Left lung (tissue), 10 donors: ENCODE results near the gene KRTAP10-1. TPM values are rescaled to one million over a fixed set of nuclear protein-coding genes. Genes with fewer than 3 reads are reported as not detected.

ENCODE experiments used
- ATAC-seq: fragments of 200-7000 bp; cut with Tn5 transposase; one replicate; pipeline ENCODE4 v1.9.1; 2020; ENCODE audit warnings: moderate library complexity
- DNase-seq, 4 donors: peaks; one replicate each; pipeline ENCODE4 v3.0.0-alpha.2; 2013 to 2020
- H3K27ac ChIP-seq, 2 donors: fragments of 200-600 bp; sonication (generic) in 1 of 2; one replicate each; pipeline versions ENCODE4 v1.5.0 to v1.8.0; 2020 to 2021
- H3K27me3 ChIP-seq, 2 donors: fragments of 200-600 bp; sonication (generic) in 1 of 2; one replicate each; pipeline versions ENCODE4 v1.5.0 to v1.8.0; 2020 to 2021
- H3K36me3 ChIP-seq, 2 donors: fragments of 200-600 bp; sonication (generic) in 1 of 2; one replicate each; pipeline versions ENCODE4 v1.5.0 to v1.8.0; 2020 to 2021
- H3K4me1 ChIP-seq, 2 donors: fragments of 200-600 bp; one replicate each; pipeline ENCODE4 v1.8.0; 2021
- H3K4me3 ChIP-seq, 2 donors: fragments of 200-600 bp; sonication (generic) in 1 of 2; one replicate each; pipeline versions ENCODE4 v1.5.0 to v1.8.0; 2020 to 2021; ENCODE audit warnings: mild to moderate bottlenecking in 1 of 2
- H3K9me3 ChIP-seq, 2 donors: fragments of 200-600 bp; sonication (generic) in 1 of 2; one replicate each; pipeline versions ENCODE4 v1.5.0 to v1.8.0; 2020 to 2021
- intact Hi-C, 2 donors: fragments of 100-400 bp; cut with DNase I; formaldehyde crosslinking; loops; one replicate each; pipeline versions ENCODE4 v1.11.2 to v1.14.2; 2022
- polyA plus RNA-seq, 6 donors: library from polyadenylated mRNA; unstranded; fragments of 120-200 nt; gene quantifications; one replicate each; pipeline ENCODE4 v1.2.1, GENCODE V29; 2013; ENCODE audit not compliant: insufficient read length in 6 of 6
- total RNA-seq, 2 donors: library from RNA; stranded (reverse); fragmentation: NEBNext Ultra II Directional; extraction: Animal tissue kit (Norgen Biotek cat#: 25700); gene quantifications; one replicate each; pipeline ENCODE4 v1.2.1, GENCODE V29; 2021
- TF ChIP-seq, protein P1 (sequence below), 2 donors: fragments of 200-600 bp; sonication (generic) in 1 of 2; IDR thresholded peaks; one replicate each; pipeline versions ENCODE4 v1.5.0 to v1.8.0; 2021; ENCODE audit warnings: antibody characterized with exemption in 2 of 2
- donor health status: DM: no; HTN: yes; CAD: no.
- donor health status: DM: no; HTN: no; CAD: no.

KRTAP10-1 gene
- total and polyA plus RNA-seq, 8 donors, result not detected

DNA sequence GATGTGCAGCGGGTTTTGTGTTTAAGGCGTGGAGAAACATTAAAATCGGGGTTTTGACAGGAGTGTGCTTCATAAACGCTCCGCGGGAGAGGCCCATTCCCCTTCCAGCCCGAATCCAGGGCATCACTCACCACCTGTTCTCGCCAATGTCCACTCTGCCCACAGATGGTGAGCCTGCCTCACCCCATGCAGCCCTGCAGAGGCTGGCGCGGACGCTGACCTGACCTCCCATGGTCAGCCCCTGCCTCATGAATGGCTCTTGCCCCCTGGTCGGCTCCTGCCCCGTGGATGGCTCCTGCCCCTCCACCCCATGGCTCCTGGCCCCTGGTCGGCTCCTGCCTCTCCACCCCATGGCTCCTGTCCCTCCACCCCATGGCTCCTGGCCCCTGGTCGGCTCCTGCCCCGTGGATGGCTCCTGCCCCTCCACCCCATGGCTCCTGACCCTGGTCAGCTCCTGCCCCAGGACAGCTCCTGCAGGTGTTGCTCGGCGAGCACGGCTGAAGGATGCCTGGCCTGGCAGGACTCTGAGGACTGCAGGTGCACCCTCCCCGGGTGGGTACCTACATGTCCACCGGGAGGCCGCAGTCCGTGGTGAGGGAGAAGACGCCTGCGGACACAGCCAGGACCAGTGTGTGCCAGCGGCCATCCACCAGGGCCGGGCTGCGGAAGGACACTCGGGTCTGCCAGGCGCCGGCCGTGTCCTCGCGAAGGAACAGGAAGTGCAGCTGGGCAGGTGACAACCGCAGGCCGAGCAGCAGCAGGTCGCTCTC, 6.7 kb downstream of the KRTAP10-1 start:
- TF ChIP-seq, protein P1, sequence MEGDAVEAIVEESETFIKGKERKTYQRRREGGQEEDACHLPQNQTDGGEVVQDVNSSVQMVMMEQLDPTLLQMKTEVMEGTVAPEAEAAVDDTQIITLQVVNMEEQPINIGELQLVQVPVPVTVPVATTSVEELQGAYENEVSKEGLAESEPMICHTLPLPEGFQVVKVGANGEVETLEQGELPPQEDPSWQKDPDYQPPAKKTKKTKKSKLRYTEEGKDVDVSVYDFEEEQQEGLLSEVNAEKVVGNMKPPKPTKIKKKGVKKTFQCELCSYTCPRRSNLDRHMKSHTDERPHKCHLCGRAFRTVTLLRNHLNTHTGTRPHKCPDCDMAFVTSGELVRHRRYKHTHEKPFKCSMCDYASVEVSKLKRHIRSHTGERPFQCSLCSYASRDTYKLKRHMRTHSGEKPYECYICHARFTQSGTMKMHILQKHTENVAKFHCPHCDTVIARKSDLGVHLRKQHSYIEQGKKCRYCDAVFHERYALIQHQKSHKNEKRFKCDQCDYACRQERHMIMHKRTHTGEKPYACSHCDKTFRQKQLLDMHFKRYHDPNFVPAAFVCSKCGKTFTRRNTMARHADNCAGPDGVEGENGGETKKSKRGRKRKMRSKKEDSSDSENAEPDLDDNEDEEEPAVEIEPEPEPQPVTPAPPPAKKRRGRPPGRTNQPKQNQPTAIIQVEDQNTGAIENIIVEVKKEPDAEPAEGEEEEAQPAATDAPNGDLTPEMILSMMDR (IDR thresholded peaks at IDR 0.05), result no peak
- H3K4me3 ChIP-seq, result no peak overlapping the region
- H3K4me1 ChIP-seq, result no peaks in the 10 kb centered on the region
- H3K9me3 ChIP-seq, result no peaks in the 10 kb centered on the region
- H3K27ac ChIP-seq, result no peak overlapping the region
- H3K27me3 ChIP-seq, result peaks cover 0 to 23% of the 10 kb centered on the region in 2 donors
- DNase-seq (peak in 1 of 4 donors; percentile 74), ATAC-seq (no peak)
- intact Hi-C loops, result no loop called here
- H3K36me3 ChIP-seq, result no peaks in the 10 kb centered on the region

DNA sequence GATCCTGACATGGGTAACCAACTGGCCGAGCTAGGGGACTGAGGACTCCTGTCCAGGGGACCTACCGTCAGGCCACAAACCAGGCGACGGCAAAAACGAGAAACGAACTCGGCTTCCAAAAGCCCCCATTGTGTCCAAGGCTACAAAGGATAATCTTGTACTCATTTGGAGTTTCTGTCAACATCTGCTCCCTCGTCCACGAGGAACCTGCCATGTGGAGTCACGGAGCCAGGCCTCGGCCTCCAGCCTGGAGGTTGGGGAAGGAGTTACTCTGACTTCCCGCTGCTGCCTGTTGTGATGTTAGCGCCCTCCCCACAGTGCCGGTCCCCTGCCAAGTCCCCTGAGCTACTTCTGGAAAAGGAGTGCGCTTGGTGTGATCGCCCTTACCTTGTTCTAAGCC, 7.3 kb downstream of the KRTAP10-1 start:
- peaks cover 0 to 20% of the 10 kb centered on the region in 2 donors for H3K27me3 ChIP-seq
- no peak for ATAC-seq
- H3K9me3 ChIP-seq, result no peaks in the 10 kb centered on the region
- DNase-seq, result no peak
- intact Hi-C loops, result no loop called here
- H3K4me3 ChIP-seq, result no peak overlapping the region
- H3K4me1 ChIP-seq, result no peaks in the 10 kb centered on the region
- TF ChIP-seq, protein P1 (IDR thresholded peaks at IDR 0.05), result no peak
- no peak overlapping the region for H3K27ac ChIP-seq
- H3K36me3 ChIP-seq, result no peaks in the 10 kb centered on the region

DNA sequence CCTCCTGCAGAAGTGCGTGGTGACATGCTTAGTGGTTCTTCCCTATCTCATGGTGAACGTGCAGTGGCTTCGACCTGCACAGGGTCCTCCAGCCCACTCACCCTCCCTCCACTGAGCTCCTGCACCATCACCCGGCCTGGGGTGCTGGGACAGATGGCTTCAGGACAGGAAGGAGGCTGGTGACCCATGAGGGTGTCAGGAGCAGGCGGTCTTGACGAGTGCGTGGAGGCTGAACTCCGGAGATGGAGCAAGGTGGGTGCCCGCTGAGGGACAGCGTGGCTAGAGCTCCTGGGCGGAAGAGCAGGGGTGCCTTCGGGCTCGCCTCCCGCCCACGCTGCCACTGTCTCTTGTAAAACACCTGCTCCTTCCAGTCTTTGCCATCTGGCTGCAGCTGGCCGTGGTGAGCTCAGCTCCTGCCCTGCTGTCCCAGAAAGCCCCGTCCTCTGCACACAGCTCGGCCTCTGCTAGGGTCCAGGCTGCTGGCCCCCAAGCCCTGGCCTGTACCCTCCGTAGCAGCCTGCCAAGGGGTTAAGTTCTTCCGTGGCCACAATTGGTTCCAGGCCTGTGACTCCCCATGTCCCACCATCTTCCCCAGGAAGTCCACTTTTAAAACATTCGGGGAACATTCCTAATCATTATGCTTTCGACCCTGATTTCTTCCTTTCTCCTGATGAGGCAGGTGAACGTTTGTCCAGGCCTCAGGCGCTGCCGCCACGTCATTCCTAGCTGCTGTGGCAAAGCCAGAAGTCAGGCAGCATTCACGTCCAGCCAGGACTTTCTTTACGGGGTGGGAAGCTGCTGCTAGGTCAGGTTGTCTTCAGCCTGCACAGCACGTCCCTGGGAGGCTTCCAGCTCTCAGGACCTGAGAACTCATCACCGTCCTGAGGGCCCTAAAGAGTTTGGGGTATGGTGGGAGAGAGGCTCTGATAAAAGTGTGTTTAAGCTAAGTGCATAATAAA, 8.1 kb downstream of the KRTAP10-1 start:
- Histone ChIP-seq H3K4me1 (no peaks in the 10 kb centered on the region), H3K27ac (no peak overlapping the region), H3K4me3 (no peak overlapping the region), H3K36me3 (no peaks in the 10 kb centered on the region), H3K27me3 (peaks cover 0 to 20% of the 10 kb centered on the region in 2 donors), H3K9me3 (no peaks in the 10 kb centered on the region)
- TF ChIP-seq, protein P1 (IDR thresholded peaks at IDR 0.05), result no peak
- DNase-seq, result peak in 1 of 4 donors; percentile 63
- no peak for ATAC-seq
- intact Hi-C loops, result no loop called here

DNA sequence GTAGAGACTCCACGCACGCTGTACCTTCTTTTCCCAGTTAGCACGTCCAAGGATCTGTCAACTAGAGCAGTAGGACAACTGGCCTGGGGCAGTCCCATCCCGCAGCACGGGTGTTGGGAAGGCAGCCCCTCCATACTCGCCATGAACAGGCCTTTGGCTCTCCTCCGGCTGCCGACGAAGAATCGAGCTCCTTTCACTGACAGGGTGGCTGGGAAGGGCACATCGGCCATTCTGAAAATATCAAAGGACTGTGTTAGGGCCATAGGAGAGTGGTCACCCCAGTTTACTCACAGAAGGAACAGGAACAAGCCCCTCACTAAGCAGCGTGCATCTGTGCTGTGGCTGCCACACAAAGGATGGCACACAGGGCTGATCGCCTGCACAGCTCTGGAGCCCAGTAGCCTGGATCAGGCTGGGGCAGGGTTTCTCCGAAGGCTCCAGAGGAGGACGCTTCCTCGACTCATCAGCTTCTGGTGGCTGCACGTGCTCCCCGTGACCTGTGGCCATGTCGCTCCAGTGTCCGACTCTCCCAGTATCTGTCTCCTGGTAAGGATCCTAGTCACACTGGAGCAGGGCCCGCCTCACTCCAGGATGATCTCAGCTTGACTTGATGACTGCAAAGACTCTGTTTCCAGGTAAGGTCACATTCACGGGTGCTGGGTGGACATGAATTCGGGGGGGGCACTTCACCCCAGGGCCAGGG, 8.9 kb downstream of the KRTAP10-1 start:
- Histone ChIP-seq H3K27ac (no peak overlapping the region), H3K27me3 (peaks cover 0 to 20% of the 10 kb centered on the region in 2 donors), H3K4me3 (no peak overlapping the region), H3K9me3 (no peaks in the 10 kb centered on the region), H3K36me3 (no peaks in the 10 kb centered on the region), H3K4me1 (no peaks in the 10 kb centered on the region)
- intact Hi-C loops, result no loop called here
- ATAC-seq, result no peak
- TF ChIP-seq, protein P1 (IDR thresholded peaks at IDR 0.05), result no peak
- DNase-seq, result no peak
